Measurements from ENCODE around the gene DNAJC22.

Gene DNAJC22

GRCh38 chr12:49345051-49345824 lies 1.4 kb upstream of the DNAJC22 start:
- no peak for DNase-seq

- no peak for DNase-seq
Observed at GRCh38 chr12:49345825-49346658, 646 bp upstream of the DNAJC22 start.

DNA sequence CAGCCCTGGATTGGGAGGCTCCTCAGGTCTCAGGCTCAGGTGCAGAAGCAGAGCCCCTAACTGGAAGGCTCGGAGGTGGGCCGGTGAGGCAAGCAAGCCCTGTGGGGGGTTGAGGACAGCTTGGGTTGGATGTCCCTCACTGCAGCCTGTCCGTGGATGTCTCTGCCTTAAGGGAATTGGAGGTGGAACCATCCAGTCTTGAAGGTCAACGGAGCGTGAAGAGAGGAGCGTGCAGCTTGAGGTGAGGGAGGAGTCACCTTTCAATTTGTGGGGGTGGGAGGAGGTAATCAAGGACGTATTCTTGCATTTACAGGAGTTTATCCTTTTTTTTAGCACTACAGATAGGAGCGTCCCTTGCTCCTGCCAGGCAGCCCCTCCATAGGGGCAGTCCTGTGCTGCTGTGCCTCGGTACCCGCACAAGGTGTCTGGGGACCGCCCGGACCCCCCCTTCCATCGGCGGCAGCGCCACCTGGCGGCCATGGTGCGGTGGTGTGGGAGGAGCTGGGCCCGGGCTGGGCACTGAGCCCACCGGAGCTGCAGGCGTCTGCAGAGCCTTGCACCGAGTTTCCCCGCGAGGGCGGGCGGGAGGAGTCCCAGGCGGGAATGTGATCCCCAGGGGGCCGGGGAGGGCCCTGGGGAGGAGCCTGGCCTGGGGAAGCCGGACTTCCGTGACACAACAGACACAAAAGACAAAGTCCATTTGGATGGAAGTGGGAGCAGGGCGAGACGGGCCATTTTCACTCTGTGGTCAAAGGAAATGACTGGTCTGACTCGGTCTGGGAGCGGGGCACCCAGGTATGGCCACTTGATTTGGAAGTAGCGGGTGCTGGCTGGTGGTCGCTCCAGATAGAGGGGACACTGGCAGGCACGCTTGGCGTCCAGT lies 864 bp downstream of the DNAJC22 start:
- DNase-seq: no peak

- no peak for DNase-seq
Observed at GRCh38 chr12:49348781-49349180, 2.1 kb downstream of the DNAJC22 start.

- no peak for DNase-seq
Observed at GRCh38 chr12:49349266-49349665, 2.6 kb downstream of the DNAJC22 start.

- DNase-seq: no peak
Observed at GRCh38 chr12:49352351-49352750, 5.7 kb downstream of the DNAJC22 start.

- no peak for DNase-seq
Observed at GRCh38 chr12:49355913-49356312, 9.2 kb downstream of the DNAJC22 start.

DNA sequence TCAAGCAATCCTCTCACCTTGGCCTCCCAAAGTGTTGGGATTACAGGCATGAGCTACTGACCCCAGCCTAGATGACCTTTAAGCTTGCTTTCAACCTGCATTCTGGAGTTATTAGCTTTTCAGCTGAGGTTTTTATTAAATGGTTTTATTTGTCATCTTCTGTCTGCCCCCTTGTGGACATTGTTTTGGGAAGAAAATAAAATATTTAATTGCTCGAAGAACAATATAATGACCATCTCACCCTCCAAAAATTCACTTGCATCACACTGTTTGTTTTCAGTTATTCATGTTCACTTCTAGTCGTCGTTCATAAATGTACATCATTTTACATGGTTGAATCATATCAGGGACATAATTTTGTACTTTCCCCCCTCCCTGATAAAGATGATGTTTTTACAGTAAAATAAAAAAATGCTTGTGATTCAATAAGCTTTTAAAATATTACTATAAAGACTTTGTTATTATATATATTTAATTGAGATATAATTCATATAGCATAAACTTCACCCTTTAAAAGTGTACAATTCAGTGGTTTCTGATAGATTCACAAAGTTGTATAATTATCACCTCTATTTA lies 10.5 kb downstream of the DNAJC22 start:
- DNase-seq: no peak

- peak; percentile 47 for DNase-seq
Observed at GRCh38 chr12:49358483-49359141, 11.9 kb downstream of the DNAJC22 start.

- DNase-seq: no peak
Observed at GRCh38 chr12:49359671-49360070, 13.0 kb downstream of the DNAJC22 start.

- no peak for DNase-seq
Observed at GRCh38 chr12:49362077-49362476, 15.4 kb downstream of the DNAJC22 start.

GRCh38 chr12:49364989-49365388 lies 18.3 kb downstream of the DNAJC22 start:
- no peak for DNase-seq

GRCh38 chr12:49365542-49365941 lies 18.9 kb downstream of the DNAJC22 start:
- peak; percentile 33 for DNase-seq

DNA sequence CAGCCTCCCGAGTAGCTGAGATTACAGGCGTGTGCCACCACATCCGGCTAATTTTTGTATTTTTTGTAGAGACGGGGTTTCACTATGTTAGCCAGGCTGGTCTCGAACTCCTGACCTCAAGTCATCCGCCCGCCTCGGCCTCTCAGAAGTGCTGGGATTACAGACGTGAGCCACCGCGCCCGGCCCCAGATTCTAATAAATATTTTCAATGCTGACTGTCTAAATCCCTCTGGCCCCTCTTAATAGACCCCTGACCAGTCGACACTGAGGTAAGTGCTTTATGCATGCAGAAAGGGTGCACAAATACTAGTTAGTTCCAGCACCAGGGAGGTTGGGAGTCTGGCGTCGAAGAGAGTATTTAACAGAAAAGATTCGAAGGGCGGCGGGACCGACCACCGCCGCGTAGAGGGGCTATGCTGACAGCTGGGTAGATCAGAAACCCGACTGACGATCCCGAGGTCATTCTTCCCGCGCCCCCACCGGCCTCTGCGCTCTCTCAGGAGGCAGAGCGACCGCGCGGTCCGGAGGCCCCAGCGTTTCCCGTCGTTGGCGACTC lies 19.5 kb downstream of the DNAJC22 start:
- no peak for DNase-seq

GRCh38 chr12:49366652-49367380 lies 20.1 kb downstream of the DNAJC22 start:
- DNase-seq: peak; percentile 74

GRCh38 chr12:49367381-49368239 lies 20.9 kb downstream of the DNAJC22 start, which contains the start of gene SPATS2:
Gene SPATS2, plus strand, starts transcription at chr12:49367462. Its CDS starts 93,551 bp downstream, at chr12:49461013.
- no peak for DNase-seq

GRCh38 chr12:49368240-49368600 lies 21.5 kb downstream of the DNAJC22 start:
- no peak for DNase-seq

DNA sequence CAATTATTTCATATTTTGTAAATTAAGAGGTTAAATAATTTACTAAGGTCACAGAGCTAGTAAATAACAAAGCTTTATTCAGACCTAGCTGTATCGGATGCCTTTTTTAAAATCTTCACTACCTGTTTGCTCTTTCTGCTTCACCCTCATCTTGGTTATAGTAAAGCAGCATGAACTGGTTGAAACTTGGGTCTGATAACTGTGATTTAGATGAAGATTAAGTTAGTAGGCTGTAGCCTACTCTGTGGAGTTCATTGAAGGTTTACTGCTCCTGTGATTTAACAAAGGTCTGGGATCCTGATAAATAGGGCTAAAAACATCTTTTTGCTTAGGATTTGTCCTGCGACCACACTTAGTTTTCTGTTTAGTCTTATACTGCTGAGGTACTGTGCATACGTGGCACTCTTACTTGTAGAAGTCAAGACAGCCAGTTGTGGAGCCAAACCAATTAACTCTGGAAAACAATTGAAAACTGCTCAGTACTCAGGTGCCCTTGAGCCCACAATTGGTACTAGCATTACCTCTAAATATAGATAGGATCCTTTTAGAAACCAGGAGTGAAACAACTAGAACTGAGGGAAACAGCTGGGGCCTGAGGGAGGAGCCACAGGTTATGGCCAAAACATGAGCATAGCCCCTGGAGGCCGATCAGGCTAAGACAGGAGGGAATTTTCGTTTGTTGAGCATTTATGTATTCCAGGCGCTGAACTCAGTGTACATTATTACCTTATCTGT lies 22.9 kb downstream of the DNAJC22 start:
- DNase-seq: no peak

DNA sequence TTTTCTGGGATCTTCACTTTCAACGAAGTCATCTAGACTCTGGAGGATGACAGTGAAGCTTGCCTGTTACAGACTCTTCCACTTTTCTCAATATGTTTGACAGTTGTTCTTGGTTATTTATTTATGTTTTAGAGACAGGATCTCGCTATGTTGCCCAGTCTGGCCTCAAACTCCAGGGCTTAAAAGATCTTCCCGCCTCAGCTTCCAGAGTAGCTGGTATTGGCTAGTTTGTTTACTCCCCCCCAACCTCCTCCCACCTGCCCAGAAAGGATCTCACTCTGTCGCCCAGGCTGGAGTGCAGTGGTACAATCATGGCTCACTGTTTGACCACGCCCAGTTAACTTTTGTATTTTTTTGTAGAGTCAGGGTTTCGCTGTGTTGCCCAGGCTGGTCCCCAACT lies 23.9 kb downstream of the DNAJC22 start:
- DNase-seq: no peak

Measured in GF-D8 (cell line).